ENCODE results near the gene AP2S1. TPM values are rescaled to one million over a fixed set of nuclear protein-coding genes. Genes with fewer than 3 reads are reported as not detected.
"Not testable (repeated sequence)": the region's sequence is repeated elsewhere in the genome, so short reads cannot be mapped to it uniquely, and the experiment has no call there.

Gene AP2S1
- total RNA-seq, 4 donors from 2014 or later: 3.8 to 59.1 (median 45.1) TPM

DNA sequence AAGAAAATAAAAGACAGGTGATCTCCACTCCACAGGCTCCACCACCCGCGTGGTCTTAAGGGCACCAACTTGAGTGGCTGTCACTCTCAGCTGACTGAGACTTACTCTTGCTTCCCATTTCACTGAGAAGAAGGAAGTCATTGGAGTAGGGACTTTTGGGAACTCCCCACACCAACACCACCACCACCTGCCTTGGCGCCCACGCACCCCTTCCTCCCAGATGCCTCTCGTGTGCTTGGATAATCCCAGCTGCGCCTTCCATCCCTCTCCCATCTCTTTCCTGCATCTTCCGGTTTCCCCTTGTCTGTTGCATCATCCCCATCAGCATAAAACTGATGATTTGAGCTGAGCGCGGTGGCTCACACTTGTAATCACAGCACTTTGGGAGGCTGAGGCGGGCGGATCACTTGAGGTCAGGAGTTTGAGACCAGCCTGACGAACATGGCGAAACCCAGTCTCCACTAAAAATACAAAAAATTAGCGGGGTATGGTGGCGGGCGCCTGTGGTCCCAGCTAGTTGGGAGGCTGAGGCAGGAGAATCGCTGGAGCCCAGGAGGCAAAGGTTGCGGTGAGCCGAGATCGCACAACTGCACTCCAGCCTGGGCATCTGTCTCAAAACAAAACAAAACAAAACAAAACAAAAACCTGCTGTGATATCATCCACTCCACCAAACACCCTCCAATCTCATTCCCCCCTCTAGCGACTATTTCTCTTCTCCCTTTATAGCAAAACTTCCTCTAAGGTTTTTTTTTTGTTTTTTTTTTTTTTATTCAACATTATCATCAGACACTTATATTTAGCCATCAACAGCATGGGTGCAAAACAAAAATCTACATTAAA, 25.5 kb downstream of the AP2S1 start:
- no peak for DNase-seq

DNA sequence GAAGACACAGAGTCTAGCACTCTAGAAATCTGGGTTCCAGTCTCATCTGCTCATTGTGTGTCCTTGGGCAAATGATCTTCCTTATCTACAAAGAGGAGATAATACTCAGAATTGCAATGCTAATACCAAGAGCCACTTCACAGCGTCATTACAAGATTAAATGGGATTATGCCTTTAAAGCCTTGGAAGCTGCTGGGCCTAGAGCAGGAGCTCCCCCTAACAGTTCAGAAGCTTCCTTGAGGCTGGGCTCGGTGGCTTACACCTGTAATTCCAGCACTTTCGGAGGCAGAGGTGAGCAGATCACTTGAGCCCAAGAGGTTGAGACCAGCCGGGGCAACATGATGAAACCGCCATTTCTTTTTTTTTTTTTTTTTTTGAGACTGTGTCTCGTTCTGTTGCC, 27.6 kb downstream of the AP2S1 start:
- no peak for DNase-seq
- TF ChIP-seq, protein P1, sequence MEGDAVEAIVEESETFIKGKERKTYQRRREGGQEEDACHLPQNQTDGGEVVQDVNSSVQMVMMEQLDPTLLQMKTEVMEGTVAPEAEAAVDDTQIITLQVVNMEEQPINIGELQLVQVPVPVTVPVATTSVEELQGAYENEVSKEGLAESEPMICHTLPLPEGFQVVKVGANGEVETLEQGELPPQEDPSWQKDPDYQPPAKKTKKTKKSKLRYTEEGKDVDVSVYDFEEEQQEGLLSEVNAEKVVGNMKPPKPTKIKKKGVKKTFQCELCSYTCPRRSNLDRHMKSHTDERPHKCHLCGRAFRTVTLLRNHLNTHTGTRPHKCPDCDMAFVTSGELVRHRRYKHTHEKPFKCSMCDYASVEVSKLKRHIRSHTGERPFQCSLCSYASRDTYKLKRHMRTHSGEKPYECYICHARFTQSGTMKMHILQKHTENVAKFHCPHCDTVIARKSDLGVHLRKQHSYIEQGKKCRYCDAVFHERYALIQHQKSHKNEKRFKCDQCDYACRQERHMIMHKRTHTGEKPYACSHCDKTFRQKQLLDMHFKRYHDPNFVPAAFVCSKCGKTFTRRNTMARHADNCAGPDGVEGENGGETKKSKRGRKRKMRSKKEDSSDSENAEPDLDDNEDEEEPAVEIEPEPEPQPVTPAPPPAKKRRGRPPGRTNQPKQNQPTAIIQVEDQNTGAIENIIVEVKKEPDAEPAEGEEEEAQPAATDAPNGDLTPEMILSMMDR (IDR thresholded peaks at IDR 0.05): no peak
- no peak for TF ChIP-seq POLR2A (IDR thresholded peaks at IDR 0.05)
- intact Hi-C loops (cut with DNase I; ENCODE audit: low total_unique reads): no loop called here
- no peaks in the 10 kb centered on the region for H3K9me3 ChIP-seq
- H3K4me1 ChIP-seq: no peaks in the 10 kb centered on the region
- no peaks in the 10 kb centered on the region for H3K36me3 ChIP-seq
- H3K4me3 ChIP-seq: no peak overlapping the region
- H3K27ac ChIP-seq: no peak overlapping the region
- H3K27me3 ChIP-seq: no peaks in the 10 kb centered on the region

More for the DNA sequence above, 25.5 kb downstream of the AP2S1 start:
- Histone ChIP-seq H3K36me3 (no peaks in the 10 kb centered on the region), H3K27ac (no peak overlapping the region), H3K4me3 (no peak overlapping the region), H3K9me3 (no peaks in the 10 kb centered on the region), H3K4me1 (no peaks in the 10 kb centered on the region), H3K27me3 (no peaks in the 10 kb centered on the region)
- intact Hi-C loops (cut with DNase I; ENCODE audit: low total_unique reads): no loop called here
- TF ChIP-seq, protein P1 (IDR thresholded peaks at IDR 0.05): no peak
- TF ChIP-seq POLR2A (IDR thresholded peaks at IDR 0.05): no peak

DNA sequence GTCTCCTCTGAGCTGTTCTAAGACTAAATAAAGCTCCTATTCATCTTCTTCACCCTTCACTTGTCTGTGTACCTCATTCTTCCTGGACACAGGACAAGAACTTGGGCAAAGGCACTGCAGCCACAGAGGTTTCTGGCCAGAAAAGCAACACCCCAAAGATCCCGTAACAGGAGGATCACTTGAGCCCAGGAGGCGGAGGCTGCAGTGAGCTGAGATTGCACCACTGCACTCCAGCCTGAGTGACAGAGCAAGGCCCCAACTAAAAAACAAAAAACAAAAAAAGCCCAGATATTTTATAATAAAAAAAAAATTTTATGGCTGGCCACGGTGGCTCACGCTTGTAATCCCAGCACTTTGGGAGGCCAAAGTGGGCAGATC, 28.2 kb downstream of the AP2S1 start:
- H3K4me1 ChIP-seq; H3K9me3 ChIP-seq; H3K4me3 ChIP-seq; H3K27ac ChIP-seq; intact Hi-C loops (cut with DNase I; ENCODE audit: low total_unique reads); DNase-seq; H3K27me3 ChIP-seq; H3K36me3 ChIP-seq: not testable (repeated sequence)

DNA sequence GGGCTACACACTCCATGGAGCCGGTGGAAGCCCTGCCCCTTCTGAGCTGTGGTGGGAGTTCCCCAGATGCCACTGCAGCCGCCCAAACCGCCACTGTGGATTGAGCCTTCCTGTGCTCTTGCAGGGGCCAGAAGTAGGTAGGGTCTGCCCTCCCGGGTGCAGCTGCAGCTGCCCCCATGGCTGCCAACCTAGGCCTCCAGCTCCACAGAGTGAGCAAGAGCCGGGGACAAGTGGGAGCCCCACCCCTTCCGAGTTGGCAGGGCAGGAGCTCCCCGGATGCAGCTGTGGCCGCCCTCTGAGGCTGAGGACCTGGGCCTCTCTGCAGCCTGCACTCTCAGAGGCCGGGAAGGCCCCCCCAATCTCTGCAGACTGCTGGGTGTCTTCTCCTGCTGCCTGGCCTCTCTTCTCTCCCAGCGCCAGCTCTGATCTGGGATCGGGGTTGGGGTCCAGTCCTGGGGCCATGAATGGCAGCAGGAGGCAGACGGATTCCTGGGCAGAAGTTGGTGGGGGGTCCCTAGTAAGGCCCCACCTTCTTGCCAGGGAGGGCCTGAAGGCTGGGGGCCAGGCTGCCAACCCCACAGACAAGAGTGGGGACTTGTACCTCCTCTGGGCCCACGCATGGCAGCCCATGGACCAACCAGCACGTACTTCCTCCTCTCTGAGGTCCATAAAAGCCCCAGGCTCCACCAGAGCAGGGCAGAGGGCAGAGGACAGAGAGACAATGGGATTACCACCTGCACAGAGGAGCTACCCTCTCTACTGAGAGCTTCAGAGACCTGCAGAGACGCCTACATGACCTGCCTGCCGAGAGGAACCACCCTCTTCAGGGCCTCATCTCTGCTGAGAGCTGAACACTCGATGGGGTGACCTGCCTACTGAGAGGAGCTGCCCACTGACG, 28.9 kb downstream of the AP2S1 start:
- no peak for DNase-seq
- Histone ChIP-seq H3K36me3 (no peaks in the 10 kb centered on the region), H3K27me3 (no peaks in the 10 kb centered on the region), H3K9me3 (no peaks in the 10 kb centered on the region), H3K27ac (no peak overlapping the region), H3K4me1 (no peaks in the 10 kb centered on the region), H3K4me3 (no peak overlapping the region)
- intact Hi-C loops (cut with DNase I; ENCODE audit: low total_unique reads): no loop called here
- no peak for TF ChIP-seq POLR2A (IDR thresholded peaks at IDR 0.05)
- TF ChIP-seq, protein P1 (IDR thresholded peaks at IDR 0.05): no peak

DNA sequence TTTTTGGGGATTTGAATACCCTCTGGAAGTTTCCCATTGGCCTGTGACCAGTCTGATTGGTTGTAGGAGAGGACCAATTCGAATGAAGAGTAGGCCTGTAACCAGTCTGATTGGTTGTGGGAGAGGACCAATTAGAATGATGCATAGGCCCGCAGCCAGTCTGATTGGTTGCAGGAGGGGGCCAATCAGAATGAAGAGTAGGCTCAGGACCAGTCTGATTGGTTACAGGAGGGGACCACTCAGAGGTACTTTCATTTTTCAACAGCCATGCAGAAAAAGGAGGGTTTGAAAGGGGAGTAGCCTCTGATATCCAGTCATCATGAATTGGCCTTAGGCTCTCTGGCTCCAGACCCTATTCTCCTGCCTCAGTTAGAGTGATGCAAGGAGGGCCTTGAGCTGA, 31.8 kb downstream of the AP2S1 start:
- DNase-seq: no peak
- Histone ChIP-seq H3K27me3 (no peaks in the 10 kb centered on the region), H3K36me3 (no peaks in the 10 kb centered on the region), H3K27ac (no peak overlapping the region), H3K4me3 (no peak overlapping the region), H3K4me1 (no peaks in the 10 kb centered on the region), H3K9me3 (no peaks in the 10 kb centered on the region)
- TF ChIP-seq, protein P1 (IDR thresholded peaks at IDR 0.05): no peak
- TF ChIP-seq POLR2A (IDR thresholded peaks at IDR 0.05): no peak
- intact Hi-C loops (cut with DNase I; ENCODE audit: low total_unique reads): no loop called here
